ENCODE measurements around the gene ITCH.

DNA sequence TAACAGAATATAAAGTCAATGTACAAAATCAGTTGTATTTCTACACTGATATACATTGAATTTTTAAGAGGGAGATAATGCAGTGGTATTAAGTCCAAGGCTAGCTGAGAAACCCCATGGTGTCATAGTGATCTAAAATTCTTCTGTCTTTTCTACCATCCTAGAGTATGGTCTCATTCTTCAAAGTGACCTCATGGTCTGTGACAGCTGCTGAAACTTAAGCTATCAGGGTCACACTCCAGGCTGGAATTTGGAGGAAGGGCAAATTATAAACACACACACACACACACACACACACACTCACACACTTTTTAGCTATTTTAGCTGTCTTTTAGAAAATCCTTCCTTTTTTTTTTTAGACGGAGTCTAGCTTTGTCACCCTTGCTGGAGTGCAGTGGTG lies 105.9 kb downstream of the ITCH start:
- TF ChIP-seq, protein P1, sequence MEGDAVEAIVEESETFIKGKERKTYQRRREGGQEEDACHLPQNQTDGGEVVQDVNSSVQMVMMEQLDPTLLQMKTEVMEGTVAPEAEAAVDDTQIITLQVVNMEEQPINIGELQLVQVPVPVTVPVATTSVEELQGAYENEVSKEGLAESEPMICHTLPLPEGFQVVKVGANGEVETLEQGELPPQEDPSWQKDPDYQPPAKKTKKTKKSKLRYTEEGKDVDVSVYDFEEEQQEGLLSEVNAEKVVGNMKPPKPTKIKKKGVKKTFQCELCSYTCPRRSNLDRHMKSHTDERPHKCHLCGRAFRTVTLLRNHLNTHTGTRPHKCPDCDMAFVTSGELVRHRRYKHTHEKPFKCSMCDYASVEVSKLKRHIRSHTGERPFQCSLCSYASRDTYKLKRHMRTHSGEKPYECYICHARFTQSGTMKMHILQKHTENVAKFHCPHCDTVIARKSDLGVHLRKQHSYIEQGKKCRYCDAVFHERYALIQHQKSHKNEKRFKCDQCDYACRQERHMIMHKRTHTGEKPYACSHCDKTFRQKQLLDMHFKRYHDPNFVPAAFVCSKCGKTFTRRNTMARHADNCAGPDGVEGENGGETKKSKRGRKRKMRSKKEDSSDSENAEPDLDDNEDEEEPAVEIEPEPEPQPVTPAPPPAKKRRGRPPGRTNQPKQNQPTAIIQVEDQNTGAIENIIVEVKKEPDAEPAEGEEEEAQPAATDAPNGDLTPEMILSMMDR (IDR thresholded peaks at IDR 0.05; ENCODE audit: poor library complexity) = no peak
- no peak for TF ChIP-seq EZH2 (IDR thresholded peaks at IDR 0.05; ENCODE audit: borderline replicate concordance)
